Activated T-helper 1 cell treated with anti-CD3 and anti-CD28 coated beads, Interleukin-12 subunit alpha, Interleukin-12 subunit beta, Interleukin-2, Interleukin-4 antibody, amounts not matched to agents 30 ng/mL and 10 ng/mL and 1 ng/mL, durations not matched to agents 14 hours and 24 hours and 36 hours (primary cell): ENCODE data around the gene SYDE2. TPM values are rescaled to one million over a fixed set of nuclear protein-coding genes. Genes with fewer than 3 reads are reported as not detected.

Experiments
- DNase-seq: peaks from one replicate; pipeline ENCODE4 v3.0.0; 2021; ENCODE audit warnings: low spot score
- H3K27ac Mint-ChIP-seq: one replicate; pipeline ENCODE4 v1.8.0; 2021; ENCODE audit warnings: mild to moderate bottlenecking, mixed read lengths
- H3K27me3 Mint-ChIP-seq: one replicate; pipeline ENCODE4 v1.8.0; 2022; ENCODE audit warnings: mild to moderate bottlenecking, moderate library complexity, mixed read lengths; ENCODE audit not compliant: insufficient read depth
- H3K36me3 Mint-ChIP-seq: one replicate; pipeline ENCODE4 v1.8.0; 2021; ENCODE audit warnings: low read depth, mixed read lengths
- H3K4me1 Mint-ChIP-seq: one replicate; pipeline ENCODE4 v1.8.0; 2021; ENCODE audit warnings: low read depth, mixed read lengths
- H3K4me3 Mint-ChIP-seq: one replicate; pipeline ENCODE4 v1.8.0; 2021; ENCODE audit warnings: mild to moderate bottlenecking, moderate library complexity, mixed read lengths
- H3K9me3 Mint-ChIP-seq: one replicate; pipeline ENCODE4 v1.8.0; 2021; ENCODE audit warnings: mixed read lengths
- intact Hi-C: fragments of 100-400 bp; cut with micrococcal nuclease; formaldehyde crosslinking; loops from one replicate; pipeline ENCODE4 v1.15.1; 2024
- total RNA-seq: library from RNA; stranded (reverse); gene quantifications from 2 replicates; pipeline ENCODE4 v1.2.3, GENCODE V29; 2022

SYDE2 gene
- total RNA-seq, 1 donor from 2014 or later, result 0.83 TPM

GRCh38 chr1:85228972-85229371 is 28.2 kb upstream of the SYDE2 start:
- DNase-seq, result no peak
- Mint-ChIP-seq H3K9me3 (no peaks in the 10 kb centered on the region), H3K27me3 (peaks cover 20% of the 10 kb centered on the region), H3K4me1 (no peaks in the 10 kb centered on the region), H3K4me3 (no peak overlapping the region), H3K36me3 (no peaks in the 10 kb centered on the region), H3K27ac (no peak overlapping the region)
- intact Hi-C loops, result no loop called here

- H3K4me1 Mint-ChIP-seq, result no peaks in the 10 kb centered on the region
- no peak for DNase-seq
- H3K4me3 Mint-ChIP-seq, result no peak overlapping the region
- peaks cover 29% of the 10 kb centered on the region for H3K27me3 Mint-ChIP-seq
- intact Hi-C loops, result no loop called here
- H3K36me3 Mint-ChIP-seq, result no peaks in the 10 kb centered on the region
- no peak overlapping the region for H3K27ac Mint-ChIP-seq
- no peaks in the 10 kb centered on the region for H3K9me3 Mint-ChIP-seq
These were observed 25.0 kb upstream of the SYDE2 start for GRCh38 chr1:85225624-85226380.

GRCh38 chr1:85224734-85225623 is 24.2 kb upstream of the SYDE2 start:
- intact Hi-C loops, result no loop called here
- DNase-seq, result no peak
- Mint-ChIP-seq H3K27me3 (peaks cover 36% of the 10 kb centered on the region), H3K36me3 (no peaks in the 10 kb centered on the region), H3K4me3 (no peak overlapping the region), H3K9me3 (no peaks in the 10 kb centered on the region), H3K4me1 (no peaks in the 10 kb centered on the region), H3K27ac (no peak overlapping the region)

GRCh38 chr1:85224295-85224694 is 23.5 kb upstream of the SYDE2 start:
- no peak overlapping the region for H3K4me3 Mint-ChIP-seq
- no peak for DNase-seq
- H3K4me1 Mint-ChIP-seq, result no peaks in the 10 kb centered on the region
- H3K9me3 Mint-ChIP-seq, result no peaks in the 10 kb centered on the region
- H3K36me3 Mint-ChIP-seq, result no peaks in the 10 kb centered on the region
- H3K27me3 Mint-ChIP-seq, result peaks cover 39% of the 10 kb centered on the region
- no peak overlapping the region for H3K27ac Mint-ChIP-seq
- intact Hi-C loops, result no loop called here

- intact Hi-C loops, result no loop called here
- Mint-ChIP-seq H3K9me3 (no peaks in the 10 kb centered on the region), H3K36me3 (no peaks in the 10 kb centered on the region), H3K4me1 (no peaks in the 10 kb centered on the region), H3K4me3 (no peak overlapping the region), H3K27ac (no peak overlapping the region), H3K27me3 (peaks cover 42% of the 10 kb centered on the region)
- DNase-seq, result no peak
These were observed 22.5 kb upstream of the SYDE2 start for GRCh38 chr1:85223334-85223733.

GRCh38 chr1:85220756-85221201 is 20.0 kb upstream of the SYDE2 start:
- Mint-ChIP-seq H3K4me1 (no peaks in the 10 kb centered on the region), H3K4me3 (no peak overlapping the region), H3K36me3 (no peaks in the 10 kb centered on the region), H3K9me3 (no peaks in the 10 kb centered on the region), H3K27ac (no peak overlapping the region), H3K27me3 (peaks cover 46% of the 10 kb centered on the region)
- intact Hi-C loops, result no loop called here
- no peak for DNase-seq

- no peak for DNase-seq
- intact Hi-C loops, result no loop called here
- Mint-ChIP-seq H3K36me3 (no peaks in the 10 kb centered on the region), H3K9me3 (no peaks in the 10 kb centered on the region), H3K4me3 (no peak overlapping the region), H3K4me1 (no peaks in the 10 kb centered on the region), H3K27ac (no peak overlapping the region), H3K27me3 (peaks cover 41% of the 10 kb centered on the region)
These were observed 19.2 kb upstream of the SYDE2 start for GRCh38 chr1:85219853-85220610.

GRCh38 chr1:85216697-85217096 is 15.9 kb upstream of the SYDE2 start:
- intact Hi-C loops, result no loop called here
- no peak for DNase-seq
- peaks cover 37% of the 10 kb centered on the region for H3K27me3 Mint-ChIP-seq
- no peaks in the 10 kb centered on the region for H3K36me3 Mint-ChIP-seq
- no peak overlapping the region for H3K27ac Mint-ChIP-seq
- H3K4me1 Mint-ChIP-seq, result no peaks in the 10 kb centered on the region
- no peaks in the 10 kb centered on the region for H3K9me3 Mint-ChIP-seq
- no peak overlapping the region for H3K4me3 Mint-ChIP-seq

GRCh38 chr1:85214654-85215053 is 13.8 kb upstream of the SYDE2 start:
- H3K4me3 Mint-ChIP-seq, result no peak overlapping the region
- H3K27me3 Mint-ChIP-seq, result peaks cover 28% of the 10 kb centered on the region
- H3K4me1 Mint-ChIP-seq, result no peaks in the 10 kb centered on the region
- intact Hi-C loops, result no loop called here
- H3K27ac Mint-ChIP-seq, result no peak overlapping the region
- no peaks in the 10 kb centered on the region for H3K9me3 Mint-ChIP-seq
- no peak for DNase-seq
- H3K36me3 Mint-ChIP-seq, result no peaks in the 10 kb centered on the region

- intact Hi-C loops, result no loop called here
- Mint-ChIP-seq H3K36me3 (no peaks in the 10 kb centered on the region), H3K4me1 (no peaks in the 10 kb centered on the region), H3K9me3 (no peaks in the 10 kb centered on the region), H3K4me3 (no peak overlapping the region), H3K27me3 (peaks cover 42% of the 10 kb centered on the region), H3K27ac (no peak overlapping the region)
- no peak for DNase-seq
These were observed 7.7 kb upstream of the SYDE2 start for GRCh38 chr1:85208488-85208887.

- peaks cover 3% of the 10 kb centered on the region for H3K36me3 Mint-ChIP-seq
- no peak for DNase-seq
- peaks cover 18% of the 10 kb centered on the region for H3K4me1 Mint-ChIP-seq
- intact Hi-C loops, result loop anchor here (2.0 to 5.0 kb wide), 2 partner anchors 141 to 156 kb away; partner anchors contain the start of gene MCOLN3
- H3K4me3 Mint-ChIP-seq, result no peak overlapping the region
- H3K27ac Mint-ChIP-seq, result no peak overlapping the region
- H3K27me3 Mint-ChIP-seq, result peaks cover 59% of the 10 kb centered on the region
- H3K9me3 Mint-ChIP-seq, result no peaks in the 10 kb centered on the region
These were observed 2.9 kb upstream of the SYDE2 start for GRCh38 chr1:85203573-85204171.

- Mint-ChIP-seq H3K27ac (no peak overlapping the region), H3K9me3 (no peaks in the 10 kb centered on the region), H3K36me3 (peaks cover 4% of the 10 kb centered on the region), H3K4me3 (no peak overlapping the region), H3K4me1 (peaks cover 18% of the 10 kb centered on the region), H3K27me3 (peaks cover 53% of the 10 kb centered on the region)
- intact Hi-C loops, result loop anchor here (2.0 to 5.0 kb wide), 2 partner anchors 140 to 156 kb away; partner anchors contain the start of gene MCOLN3
- no peak for DNase-seq
These were observed 2.0 kb upstream of the SYDE2 start for GRCh38 chr1:85202864-85203255.
